HG03060 (cell line): Measurements from ENCODE around the gene CACFD1.

Source experiments
- ATAC-seq: cut with Tn5 transposase; IDR thresholded peaks from one replicate; pipeline ENCODE4 v1.9.1; 2021; ENCODE audit warnings: low read depth, moderate number of reproducible peaks; ENCODE audit not compliant: unreplicated experiment

The CACFD1 gene

DNA sequence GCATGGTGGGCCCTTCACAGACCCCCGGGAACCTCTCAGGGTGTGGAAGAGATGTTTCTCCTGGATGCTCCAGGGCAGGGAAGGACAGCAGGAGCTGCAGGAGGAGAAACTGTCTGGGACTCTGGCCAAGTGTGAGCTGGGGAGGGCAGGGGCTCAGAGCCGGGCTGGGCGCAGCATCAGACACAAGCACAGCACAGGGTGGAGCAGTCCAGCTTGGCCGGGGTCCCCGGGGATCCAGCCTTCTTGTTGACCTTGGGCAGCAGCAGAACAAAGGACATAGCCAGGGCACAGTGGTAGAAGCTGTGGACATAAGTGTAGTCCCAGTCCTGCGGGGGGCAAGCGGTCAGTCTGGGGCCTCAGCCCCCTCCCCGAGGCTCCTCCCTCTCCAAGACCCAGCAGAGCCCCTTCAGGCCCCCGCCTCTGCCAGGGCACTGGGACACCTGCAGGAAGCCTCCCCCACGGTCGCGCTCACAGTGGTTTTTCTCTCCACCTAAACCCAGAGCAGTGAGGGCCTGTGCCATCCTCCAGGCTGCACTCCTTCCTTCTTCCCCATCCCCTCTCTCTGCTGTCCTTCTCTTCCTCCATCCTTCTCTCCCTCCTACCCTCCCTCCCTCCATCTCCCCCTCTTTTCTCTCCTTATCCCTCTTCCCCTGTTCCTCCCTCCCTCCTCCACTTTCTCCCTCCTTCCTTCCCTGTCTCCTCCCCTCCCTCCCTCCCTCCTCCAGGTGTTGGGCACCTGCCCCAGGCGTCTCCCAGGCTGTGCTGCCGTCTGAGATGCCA lies 54.9 kb downstream of the CACFD1 start:
- no peak for ATAC-seq

DNA sequence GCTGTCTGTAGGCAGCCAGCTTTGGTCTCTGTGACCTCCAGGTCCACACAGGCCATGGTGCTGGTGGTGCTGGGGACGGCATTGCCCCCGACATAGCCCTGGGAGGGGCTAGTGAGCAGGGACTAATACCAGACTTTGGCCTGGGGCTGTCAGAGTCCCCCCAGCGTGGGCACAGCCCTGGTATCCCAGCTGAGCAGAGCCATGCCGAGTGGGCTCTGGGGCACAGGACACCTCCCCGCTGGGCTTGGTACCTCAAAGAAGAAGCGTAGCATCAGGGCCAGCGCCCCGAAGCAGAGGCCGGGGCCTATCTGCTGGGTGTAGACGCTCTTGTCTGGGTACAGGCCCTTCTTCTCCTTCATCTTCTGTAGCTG lies 55.4 kb downstream of the CACFD1 start:
- ATAC-seq: no peak

DNA sequence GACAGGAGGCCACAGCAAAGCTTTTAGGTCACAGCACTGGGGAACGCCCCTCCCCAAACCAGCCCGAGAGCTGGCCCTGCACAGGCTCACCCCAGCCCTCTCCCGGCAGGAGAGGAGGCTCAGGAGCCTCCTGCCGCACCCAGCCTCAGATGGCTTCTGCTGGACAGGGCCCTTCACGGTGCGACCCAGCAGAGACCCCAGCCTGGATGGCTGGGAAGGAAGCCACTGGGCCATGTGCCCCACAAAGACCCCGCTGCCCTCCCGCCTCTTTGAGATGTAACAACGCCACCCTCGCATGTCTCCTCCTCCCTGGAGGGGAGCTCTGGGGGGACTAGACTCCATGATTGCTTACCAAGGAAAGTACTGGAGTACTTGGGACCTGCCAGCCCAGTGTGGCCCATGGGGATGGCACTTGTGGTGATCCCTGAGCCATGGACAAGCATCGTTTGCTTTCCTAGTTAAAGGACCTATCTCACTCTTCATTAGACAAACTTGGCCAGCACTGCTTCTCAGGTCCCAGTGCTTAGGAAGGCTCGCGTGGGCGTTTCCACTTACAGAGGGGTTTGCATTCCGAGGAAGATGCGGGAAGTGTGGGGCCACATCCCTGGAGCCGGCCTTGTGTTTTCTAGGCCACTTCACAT lies 56.0 kb downstream of the CACFD1 start:
- no peak for ATAC-seq

DNA sequence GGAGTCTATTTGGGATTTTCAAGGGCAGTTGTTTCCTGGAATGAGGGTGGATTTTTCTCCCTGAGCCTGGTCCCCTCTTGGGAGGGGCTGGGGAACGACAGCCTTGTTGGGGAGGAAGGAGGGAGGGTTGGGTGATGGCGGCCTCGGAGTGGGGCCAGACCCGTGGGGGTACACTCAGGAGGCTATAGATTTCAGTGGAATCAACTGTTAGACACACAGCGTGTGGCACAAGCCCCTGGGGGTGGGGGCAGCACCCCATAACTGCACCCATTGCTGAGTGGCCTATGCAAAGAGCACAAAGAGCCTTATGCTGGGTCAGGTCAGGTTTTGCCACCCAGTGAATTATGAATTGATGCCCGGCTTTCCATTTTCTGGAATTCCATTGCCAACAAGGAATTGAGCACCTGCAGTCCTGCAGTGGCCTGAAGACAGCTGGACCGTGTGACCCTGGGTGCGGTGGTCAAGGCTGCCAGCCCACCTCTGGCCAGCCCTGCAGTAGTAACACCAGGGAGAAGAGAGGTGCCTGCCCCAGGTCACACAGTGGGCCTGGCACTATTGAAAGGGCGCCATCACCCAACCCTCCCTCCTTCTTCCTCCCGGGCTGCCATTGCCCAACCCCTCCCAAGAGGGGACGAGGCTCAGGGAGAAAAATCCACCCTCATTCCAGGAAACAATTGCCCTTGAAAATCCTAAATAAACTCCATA lies 56.6 kb downstream of the CACFD1 start:
- no peak for ATAC-seq

DNA sequence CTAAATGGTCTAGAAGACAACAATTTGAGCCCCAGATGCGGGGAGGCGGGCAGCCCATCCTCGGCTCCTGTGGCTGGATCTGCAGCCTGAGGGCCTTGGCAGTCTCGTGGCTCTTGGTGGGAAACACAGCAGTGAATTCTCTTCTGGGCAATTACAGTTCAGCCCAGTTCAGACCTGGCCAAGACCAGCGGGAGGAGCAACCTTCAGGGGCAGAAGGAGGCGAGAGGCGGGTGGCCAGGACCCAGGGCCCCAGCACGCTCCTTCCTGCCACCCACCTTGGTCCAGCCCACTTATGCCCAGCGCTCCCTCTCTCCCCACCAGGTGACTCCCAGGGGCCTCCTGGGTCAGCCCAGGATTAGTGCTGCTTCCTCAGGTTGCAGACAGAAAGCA lies 57.2 kb downstream of the CACFD1 start:
- no peak for ATAC-seq

DNA sequence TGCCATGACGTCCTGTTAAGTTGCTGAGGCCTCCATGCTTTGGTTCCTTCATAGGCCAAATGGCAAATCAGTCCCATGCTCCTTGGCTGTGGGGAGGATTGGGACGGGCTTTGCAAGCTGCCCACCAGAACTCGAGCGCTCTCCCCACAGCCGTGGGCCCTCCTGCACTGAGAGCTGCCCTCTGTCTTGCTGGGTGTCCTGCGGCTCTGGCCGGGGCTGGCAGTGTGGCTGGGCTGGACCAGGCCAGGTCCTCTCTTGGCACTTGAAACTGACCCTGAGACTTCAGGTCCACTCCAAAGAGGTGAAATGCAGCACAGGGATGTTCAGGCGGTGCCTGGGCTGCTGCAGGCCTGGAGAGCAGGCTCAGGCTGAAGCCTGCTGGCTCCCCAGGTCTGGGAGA lies 57.9 kb downstream of the CACFD1 start:
- ATAC-seq: no peak

DNA sequence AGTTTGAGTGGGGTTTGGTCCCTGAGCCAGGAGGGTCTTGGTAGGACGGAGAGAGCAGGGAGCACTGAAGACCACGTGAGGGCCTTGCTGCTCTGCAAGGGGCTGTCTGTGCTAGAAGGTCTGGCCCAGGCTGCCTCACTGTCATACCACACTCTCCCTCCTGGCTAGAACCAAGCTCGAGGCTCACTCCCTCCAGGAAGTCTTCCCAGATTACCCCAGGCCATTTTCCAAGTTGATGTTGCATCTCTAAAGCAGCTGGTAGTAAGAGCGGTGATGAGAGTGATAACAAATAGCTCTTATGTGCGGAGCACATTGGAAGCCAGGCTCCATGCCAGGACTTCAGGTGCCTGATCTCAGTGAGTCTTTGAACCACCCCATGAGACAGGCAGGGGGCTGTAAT lies 58.4 kb downstream of the CACFD1 start:
- ATAC-seq: no peak

DNA sequence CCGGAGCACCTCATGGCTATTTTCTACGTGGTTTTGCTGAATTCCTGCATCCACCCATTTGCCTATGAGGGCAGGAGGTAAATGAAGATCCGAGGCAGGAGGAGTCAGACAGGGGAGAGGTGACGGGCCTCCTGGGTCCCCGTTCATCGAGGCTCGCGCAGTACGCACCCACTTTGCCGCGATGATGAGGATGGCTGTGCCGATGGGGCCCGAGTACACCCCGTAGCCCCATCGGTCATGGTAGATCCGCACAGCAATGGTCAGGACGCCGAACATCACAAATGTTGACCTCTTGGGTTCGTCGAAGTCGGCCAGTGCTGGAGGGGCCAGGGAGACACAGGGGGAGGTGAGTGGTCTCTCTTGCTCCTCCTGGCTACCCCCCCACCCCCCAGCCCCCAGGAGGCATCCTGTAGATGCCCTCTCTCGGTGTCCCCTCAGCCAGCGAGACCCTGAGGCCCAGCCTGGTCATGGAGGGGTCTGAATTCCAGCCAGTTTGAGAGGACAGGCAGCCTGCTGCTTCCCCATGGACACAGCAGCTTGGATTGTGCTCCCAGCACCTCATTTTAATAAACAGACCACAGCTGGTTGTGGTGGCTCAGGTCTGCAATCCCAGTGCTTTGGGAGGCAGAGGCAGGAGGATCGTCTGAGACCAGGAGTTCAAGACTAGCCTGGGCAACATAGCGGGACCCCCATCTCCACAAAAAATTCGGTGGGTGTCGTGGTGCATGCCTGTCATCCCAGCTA lies 59.1 kb downstream of the CACFD1 start:
- ATAC-seq: no peak

DNA sequence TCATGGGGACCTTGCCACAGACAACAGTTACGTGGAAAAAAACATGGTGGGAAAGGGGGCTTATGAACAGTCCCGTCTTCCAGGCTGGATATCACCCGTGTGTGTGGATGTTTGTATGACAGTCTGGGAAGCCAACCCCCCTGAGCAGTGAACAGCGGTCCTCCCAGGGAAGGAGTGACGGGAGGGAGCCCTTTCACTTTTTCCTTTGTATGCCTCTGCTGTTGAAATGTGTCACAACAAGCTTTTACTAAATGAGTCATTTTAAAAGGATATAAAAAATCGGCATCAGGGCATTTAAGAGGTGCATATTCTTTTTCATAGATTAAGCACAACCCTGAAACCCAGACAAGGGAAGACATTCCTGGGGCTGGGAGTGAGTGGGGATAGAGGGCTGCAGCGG lies 59.9 kb downstream of the CACFD1 start:
- no peak for ATAC-seq

DNA sequence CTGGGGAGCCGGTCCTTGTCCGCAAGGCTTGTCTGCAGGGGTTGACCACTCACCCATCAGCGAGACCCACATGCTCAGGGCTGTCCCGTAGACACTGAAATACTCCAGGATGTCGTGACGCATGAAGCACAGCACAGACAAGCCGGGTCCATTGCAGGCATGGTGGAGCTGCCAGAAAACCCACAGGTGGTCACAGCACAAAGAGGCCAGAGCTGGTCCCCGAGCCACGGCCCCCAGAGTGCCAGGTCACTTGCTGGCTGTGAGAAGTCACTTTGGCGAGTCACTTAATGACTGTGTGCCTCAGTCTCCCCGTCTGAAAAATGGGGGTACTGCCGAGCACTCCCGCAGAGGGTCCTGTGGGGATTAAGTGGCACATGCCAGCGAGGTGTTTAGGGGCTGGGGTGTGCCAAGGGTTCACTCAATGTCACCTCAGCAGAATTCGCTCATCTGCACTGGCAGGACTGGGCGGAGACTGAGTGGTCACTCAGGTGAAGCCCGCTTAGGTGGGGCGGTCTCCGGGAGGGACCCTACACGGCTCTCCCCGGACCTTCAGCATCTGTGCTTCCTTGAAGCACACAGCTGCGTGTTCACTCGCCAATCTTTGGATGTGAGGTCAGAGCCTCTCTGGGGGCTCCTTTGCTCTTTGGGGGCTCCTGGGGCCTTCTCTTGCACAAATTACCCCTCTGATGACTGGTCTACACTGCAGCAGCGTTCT lies 60.5 kb downstream of the CACFD1 start:
- ATAC-seq: no peak
